ENCODE measurements around the gene TMCO4.

- TF ChIP-seq CTCF (conservative IDR thresholded peaks at IDR 0.05; ENCODE audit: low read length) (no peak), EZH2phosphoT487 (IDR thresholded peaks at IDR 0.05; ENCODE audit: borderline replicate concordance, low read depth, low read length) (no peak)
These were observed 25.6 kb upstream of the TMCO4 start for GRCh38 chr1:19825298-19825697.
